Ramos (cell line): ENCODE measurements around the gene FFAR1.
"Not testable (repeated sequence)": the region's sequence is repeated elsewhere in the genome, so short reads cannot be mapped to it uniquely, and the experiment has no call there.

ENCODE experiments used
- in situ Hi-C: fragments of 300-500 bp; cut with MboI; formaldehyde crosslinking; loops from one replicate; pipeline ENCODE4 v1.14.3; 2022; ENCODE audit warnings: low sequenced_read_pairs; ENCODE audit not compliant: unreplicated experiment

The FFAR1 gene

DNA sequence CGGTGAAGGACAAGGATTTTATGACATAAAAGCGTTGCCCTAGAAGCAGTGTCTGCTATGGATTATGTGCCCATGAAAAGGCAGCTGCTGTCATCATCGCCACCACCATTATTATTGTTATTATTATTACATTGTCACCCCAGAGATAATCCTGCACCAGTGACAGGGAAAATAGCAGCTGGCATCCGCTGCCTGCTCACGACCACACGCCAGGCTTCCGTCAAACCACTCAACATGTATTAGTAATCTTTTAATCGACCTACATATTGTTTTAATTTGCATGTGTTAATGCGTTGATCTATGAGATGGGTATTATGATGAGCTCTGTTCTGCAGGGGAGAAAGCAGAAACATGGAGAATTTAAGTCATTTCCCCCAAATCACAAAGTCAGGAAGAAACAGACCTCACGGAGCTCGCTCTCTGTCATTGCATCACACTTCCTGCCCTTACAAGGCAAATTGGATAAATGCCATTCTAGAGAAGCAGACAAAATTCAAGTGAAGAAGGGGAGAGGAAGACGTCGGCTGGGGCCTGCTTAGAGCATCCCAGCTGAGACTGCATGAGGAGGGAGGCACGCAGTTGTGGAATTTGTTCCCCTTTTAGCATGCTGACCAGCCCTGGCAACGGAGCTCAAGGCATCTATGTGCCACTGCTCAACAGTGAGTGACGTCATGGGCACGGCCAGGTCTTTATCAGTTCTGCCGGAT is 10.3 kb downstream of the FFAR1 start, which contains the start of gene FFAR3:
TSS of gene FFAR3 (plus strand) at position 594 of the 707 bp plus-strand sequence. CDS start 431 bp downstream, outside the sequence.
- in situ Hi-C loops, result no loop called here

GRCh38 chr19:35358834-35359233 is 11.1 kb downstream of the FFAR1 start:
- in situ Hi-C loops, result not testable (repeated sequence)

GRCh38 chr19:35359395-35359794 is 11.7 kb downstream of the FFAR1 start:
- in situ Hi-C loops, result not testable (repeated sequence)

- in situ Hi-C loops, result not testable (repeated sequence)
Measured at GRCh38 chr19:35360081-35360480, 12.4 kb downstream of the FFAR1 start.

- in situ Hi-C loops, result no loop called here
Measured at GRCh38 chr19:35360880-35361420, 13.2 kb downstream of the FFAR1 start.

DNA sequence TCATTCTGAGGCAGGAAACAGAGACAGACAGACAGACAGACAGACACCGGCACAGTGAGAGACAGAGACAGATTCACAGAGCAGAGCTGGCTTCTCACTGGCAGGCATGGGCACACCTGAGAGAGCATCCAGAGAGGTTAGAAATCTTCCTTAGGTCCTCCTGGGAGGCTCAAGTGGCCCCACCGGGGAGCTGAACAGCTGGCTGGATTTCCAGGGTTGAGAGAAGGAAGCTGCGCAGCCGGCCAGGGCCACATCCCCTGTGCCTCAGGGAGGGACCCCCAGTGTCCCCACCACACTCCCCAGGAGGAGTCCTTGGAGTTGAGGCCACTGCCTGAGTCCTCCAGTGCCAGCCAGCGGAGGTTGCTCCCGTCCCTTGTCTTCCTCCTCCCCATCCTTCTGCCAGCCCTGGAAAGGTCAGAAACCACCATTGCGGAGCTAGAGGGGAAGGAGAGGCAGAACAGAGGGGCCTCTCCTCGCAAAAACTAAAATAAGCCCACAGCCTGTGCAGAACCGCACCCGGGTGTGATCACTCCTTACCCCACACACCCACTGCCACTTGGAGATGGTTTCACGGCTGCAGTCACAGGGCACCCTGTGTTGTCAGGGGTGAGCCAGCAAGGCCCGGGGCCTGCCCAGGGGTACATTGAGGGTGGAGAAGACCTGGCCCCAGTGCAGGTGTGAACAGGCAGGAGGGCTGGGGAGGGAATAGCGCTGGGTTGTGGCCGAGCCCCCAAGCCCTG is 14.7 kb downstream of the FFAR1 start:
- in situ Hi-C loops, result no loop called here

GRCh38 chr19:35363001-35363590 is 15.4 kb downstream of the FFAR1 start:
- in situ Hi-C loops, result no loop called here

DNA sequence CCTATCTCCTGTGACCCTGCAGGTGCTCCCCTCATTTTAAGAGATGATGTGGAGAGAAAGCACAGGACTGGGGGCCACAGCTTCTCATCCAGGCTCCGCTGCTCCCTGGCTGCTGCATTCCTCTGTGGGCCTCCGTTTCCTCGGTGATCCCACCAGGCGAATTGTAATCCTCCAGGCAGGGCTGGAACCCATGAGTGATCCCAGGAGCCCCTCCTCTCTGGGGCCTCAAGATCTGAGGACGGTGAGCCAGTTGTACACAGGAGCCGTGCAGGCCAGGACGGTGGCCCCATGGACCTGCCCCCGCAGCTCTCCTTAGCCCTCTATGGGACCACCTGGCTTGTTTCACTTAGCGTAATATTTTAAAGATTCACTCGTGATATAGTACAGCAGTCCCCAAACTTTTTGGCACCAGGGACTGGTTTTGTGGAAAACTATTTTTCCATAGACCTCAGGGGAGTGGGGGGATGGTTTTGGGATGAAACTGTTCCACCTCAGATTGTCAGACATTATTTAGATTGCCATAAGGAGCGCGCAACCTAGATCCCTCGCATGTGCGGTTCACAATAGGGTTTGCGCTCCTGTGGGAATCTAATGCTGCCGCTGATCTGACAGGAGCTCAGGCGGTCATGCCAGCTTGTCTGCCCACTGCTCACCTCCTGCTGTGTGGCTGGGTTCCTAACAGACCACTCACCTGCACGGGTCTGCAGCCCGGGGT is 16.2 kb downstream of the FFAR1 start:
- in situ Hi-C loops, result no loop called here

- in situ Hi-C loops, result no loop called here
Measured at GRCh38 chr19:35365303-35365702, 17.6 kb downstream of the FFAR1 start.

DNA sequence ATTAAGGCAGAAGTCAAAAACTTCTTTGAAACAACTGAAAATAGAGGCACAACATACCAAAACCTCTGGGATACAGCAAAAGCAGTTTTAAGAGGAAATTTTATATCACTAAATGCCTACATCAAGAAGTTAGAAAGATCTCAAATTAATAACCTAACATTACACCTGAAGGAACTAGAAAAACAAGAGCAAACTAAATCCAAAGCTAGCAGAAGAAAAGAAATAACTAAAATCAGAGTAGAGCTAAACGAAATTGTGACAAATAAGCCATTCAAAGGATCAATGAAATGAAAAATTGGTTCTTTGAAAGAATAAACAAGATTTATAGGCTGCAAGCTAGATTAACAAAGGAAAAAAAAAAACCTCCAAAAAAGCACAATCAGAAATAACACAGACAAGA is 20.7 kb downstream of the FFAR1 start:
- in situ Hi-C loops, result no loop called here

DNA sequence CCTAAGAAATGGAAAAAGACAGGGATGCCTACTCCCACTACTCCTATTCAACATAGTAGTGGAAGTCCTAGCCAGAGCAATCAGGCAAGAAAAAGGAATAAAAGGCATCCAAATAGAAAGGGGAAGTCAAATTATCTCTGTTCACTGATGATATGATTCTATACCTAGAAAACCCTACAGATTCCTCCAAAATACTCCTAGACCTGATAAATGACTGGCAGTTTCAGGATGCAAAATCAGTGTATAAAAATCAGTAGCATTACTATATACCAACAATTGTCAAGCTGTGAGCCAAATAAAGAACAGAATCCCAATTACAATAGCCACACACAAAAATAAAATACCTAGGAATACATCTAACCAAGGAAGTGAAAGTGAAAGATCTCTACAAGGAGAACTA is 21.8 kb downstream of the FFAR1 start:
- in situ Hi-C loops, result no loop called here

GRCh38 chr19:35370722-35371121 is 23.0 kb downstream of the FFAR1 start, which contains the start of gene GPR42:
GPR42 (plus strand) TSS chr19:35371068; CDS start chr19:35371360, 292 bp downstream.
- in situ Hi-C loops, result loop anchor here (10.0 kb wide), 1 partner anchor 214 kb away; the partner anchor contains the start of gene PMIS2

- in situ Hi-C loops, result loop anchor here (10.0 kb wide), 1 partner anchor 211 kb away; the partner anchor contains the start of gene PMIS2
Measured at GRCh38 chr19:35373492-35373891, 25.8 kb downstream of the FFAR1 start.

DNA sequence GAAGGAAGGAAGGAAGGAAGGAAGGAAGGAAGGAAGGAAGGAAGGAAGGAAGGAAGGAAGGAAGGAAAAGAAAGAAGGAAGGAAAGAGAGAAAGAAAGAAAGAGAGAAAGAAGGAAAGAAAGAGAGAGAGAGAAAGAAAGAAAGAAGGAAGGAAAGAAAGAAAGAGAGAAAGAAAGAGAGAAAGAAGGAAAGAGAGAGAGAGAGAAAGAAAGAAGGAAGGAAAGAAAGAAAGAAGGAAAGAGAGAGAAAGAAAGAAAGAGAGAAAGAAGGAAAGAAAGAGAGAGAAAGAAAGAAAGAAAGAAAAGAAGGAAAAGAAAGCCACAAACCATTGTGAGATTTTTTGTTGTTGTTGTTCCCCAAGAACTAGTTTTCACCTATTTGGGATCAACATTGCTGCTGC is 26.3 kb downstream of the FFAR1 start:
- in situ Hi-C loops, result loop anchor here (10.0 kb wide), 1 partner anchor 211 kb away; the partner anchor contains the start of gene PMIS2

GRCh38 chr19:35375505-35376307 is 28.0 kb downstream of the FFAR1 start:
- in situ Hi-C loops, result loop anchor here (10.0 kb wide), 1 partner anchor 209 kb away; the partner anchor contains the start of gene PMIS2

- in situ Hi-C loops, result loop anchor here (10.0 kb wide), 1 partner anchor 207 kb away; the partner anchor contains the start of gene PMIS2
Measured at GRCh38 chr19:35377656-35378055, 30.0 kb downstream of the FFAR1 start.

DNA sequence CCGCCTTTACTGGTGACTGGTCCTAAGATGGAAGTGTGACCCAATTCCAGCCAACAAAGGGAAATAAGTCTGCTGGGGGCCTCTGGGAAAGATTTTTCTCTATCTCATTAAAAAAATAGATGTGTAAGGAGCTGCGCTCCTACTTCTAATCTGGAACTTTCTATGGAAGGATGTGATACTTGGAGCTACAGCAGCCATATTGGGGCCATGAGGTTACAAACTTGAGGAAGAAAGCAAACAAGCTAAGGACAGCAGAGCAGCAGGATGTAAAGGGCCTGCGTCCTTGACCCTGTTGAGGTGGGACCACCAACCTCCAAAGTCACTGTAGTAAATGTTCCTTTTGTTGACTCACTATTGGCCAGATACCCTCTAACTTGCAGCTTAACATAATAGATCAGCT is 30.7 kb downstream of the FFAR1 start:
- in situ Hi-C loops, result loop anchor here (10.0 kb wide), 1 partner anchor 206 kb away; the partner anchor contains the start of gene PMIS2

DNA sequence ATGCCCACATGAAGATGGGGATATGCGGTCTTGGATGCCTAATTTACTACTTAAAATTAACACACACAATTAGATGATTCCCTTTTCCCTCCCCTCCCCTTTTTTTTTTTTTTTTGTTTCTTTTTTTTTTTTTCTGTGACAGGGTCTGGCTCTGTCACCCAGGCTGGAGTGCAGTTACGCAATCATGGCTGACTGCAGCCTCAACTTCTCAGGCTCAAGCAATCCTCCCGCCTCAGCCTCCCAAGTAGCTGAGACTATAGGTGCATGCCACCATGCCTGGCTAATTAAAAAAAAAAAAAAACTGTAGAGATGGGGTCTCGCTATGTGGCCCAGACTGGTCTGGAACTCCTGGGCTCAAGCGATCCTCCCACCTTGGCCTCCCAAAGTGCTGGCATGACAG is 31.8 kb downstream of the FFAR1 start:
- in situ Hi-C loops, result loop anchor here (10.0 kb wide), 1 partner anchor 205 kb away; the partner anchor contains the start of gene PMIS2

DNA sequence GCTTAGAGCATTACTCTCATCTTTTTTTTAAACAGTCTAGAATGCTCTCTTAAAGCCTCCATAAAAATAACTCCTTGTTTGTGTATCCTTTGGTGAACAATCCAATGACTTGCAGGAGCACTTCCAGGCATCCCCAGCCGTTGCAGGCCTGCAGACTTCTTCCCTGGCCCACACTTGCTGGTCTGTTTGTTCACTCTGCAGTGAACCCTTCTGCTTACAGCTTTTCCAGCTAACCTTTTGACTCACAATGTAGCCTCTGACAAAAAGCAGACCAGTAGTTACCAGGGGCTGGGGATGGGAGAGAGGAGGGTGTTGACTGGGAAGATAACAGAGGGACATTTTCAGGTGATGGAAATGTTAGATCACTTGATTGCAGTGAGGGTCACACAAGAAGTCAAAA is 32.3 kb downstream of the FFAR1 start:
- in situ Hi-C loops, result loop anchor here (10.0 kb wide), 1 partner anchor 205 kb away; the partner anchor contains the start of gene PMIS2
